Measurements from ENCODE around the gene TBKBP1. TPM values are rescaled to one million over a fixed set of nuclear protein-coding genes. Genes with fewer than 3 reads are reported as not detected.

The TBKBP1 gene
- total and polyA plus RNA-seq, 2 donors from 2014 or later, result 10.1 to 11.2 TPM

DNA sequence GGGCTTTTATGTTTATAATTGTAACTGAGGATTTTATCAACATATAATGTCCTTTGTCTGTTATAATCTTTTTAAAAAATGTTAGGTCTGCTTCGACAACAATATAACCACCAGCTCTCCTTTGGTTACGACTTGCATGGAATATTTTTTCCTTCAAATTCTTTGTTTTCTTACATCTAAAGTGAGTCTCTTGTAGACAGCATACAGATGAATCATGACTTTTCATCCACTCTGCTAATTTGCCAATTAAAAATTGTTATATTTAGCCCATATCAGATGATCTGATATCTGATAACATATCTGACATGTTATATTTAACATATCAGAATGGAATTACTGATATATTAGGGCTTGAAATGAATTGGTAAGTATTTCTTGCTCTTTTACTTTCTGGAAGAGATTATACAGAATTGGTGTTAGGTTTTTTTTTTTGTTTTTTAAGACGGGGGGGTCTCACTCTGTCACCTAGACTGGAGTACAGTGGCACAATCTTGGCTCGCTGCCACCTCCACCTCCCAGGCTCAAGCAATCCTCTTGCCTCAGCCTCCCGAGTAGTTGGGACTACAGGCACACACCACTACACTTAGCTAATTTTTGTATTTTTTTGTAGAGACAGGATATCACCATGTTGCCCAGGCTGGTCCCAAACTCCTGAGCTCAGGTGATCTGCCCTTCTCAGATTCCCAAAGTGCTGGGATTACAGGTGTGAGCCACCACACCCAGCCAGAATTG, 66.6 kb downstream of the TBKBP1 start:
- DNase-seq (no peak), FAIRE-seq (no peak)
- H3K27ac ChIP-seq (ENCODE audit: low read depth in 2 of 2, low read length in 2 of 2), result no peak overlapping the region
- intact Hi-C loops (cut with DNase I), result no loop called here
- no peaks in the 10 kb centered on the region for H3K4me1 ChIP-seq (ENCODE audit: control insufficient read depth in 2 of 3, insufficient read depth in 2 of 3, low read depth in 1 of 3, low read length in 3 of 3)
- H3K4me3 ChIP-seq (ENCODE audit: low read length in 3 of 3), result no peak overlapping the region
- peaks cover 0 to 18% (median 0%) of the 10 kb centered on the region in 3 donors for H3K9me3 ChIP-seq (ENCODE audit: control insufficient read depth in 2 of 3, insufficient read depth in 1 of 3, low read length in 3 of 3)
- no peaks in the 10 kb centered on the region for H3K27me3 ChIP-seq (ENCODE audit: control insufficient read depth, insufficient read depth, low read length)
- H3K36me3 ChIP-seq (ENCODE audit: control insufficient read depth in 2 of 3, insufficient read depth in 3 of 3, low read length in 3 of 3), result no peaks in the 10 kb centered on the region
- TF ChIP-seq CTCF (IDR thresholded peaks at IDR 0.05; ENCODE audit: borderline replicate concordance, extremely low read depth, insufficient read depth), result no peak
- H3K9ac ChIP-seq (ENCODE audit: low read length in 3 of 3), result no peak overlapping the region

Other genes with a start within 250 kb of the TBKBP1 start
- gene NPEPPS, start 163.1 kb upstream of the TBKBP1 start, total RNA-seq, result 131 TPM
- gene NPEPPS, start 163.1 kb upstream of the TBKBP1 start, polyA plus RNA-seq (ENCODE audit: insufficient read depth, low read depth, low replicate concordance), result 27.6 TPM
- 220 TPM for gene KPNB1, start 44.2 kb upstream of the TBKBP1 start, total RNA-seq
- 49.1 TPM for gene KPNB1, start 44.2 kb upstream of the TBKBP1 start, polyA plus RNA-seq (ENCODE audit: insufficient read depth, low read depth, low replicate concordance)
- 1.9 TPM for gene TBX21, start 39.1 kb downstream of the TBKBP1 start, total RNA-seq
- 0.24 TPM for gene TBX21, start 39.1 kb downstream of the TBKBP1 start, polyA plus RNA-seq (ENCODE audit: insufficient read depth, low read depth, low replicate concordance)
- gene OSBPL7, start 127.6 kb downstream of the TBKBP1 start, total RNA-seq, result 21.2 TPM
- 5.3 TPM for gene OSBPL7, start 127.6 kb downstream of the TBKBP1 start, polyA plus RNA-seq (ENCODE audit: insufficient read depth, low read depth, low replicate concordance)
- 38.3 TPM for gene MRPL10, start 137.4 kb downstream of the TBKBP1 start, total RNA-seq
- gene MRPL10, start 137.4 kb downstream of the TBKBP1 start, polyA plus RNA-seq (ENCODE audit: insufficient read depth, low read depth, low replicate concordance), result 52.2 TPM
- 0.91 TPM for gene LRRC46, start 137.5 kb downstream of the TBKBP1 start, total RNA-seq
- 1.5 TPM for gene LRRC46, start 137.5 kb downstream of the TBKBP1 start, polyA plus RNA-seq (ENCODE audit: insufficient read depth, low read depth, low replicate concordance)
- 40.3 TPM for gene SCRN2, start 147.1 kb downstream of the TBKBP1 start, total RNA-seq
- gene SCRN2, start 147.1 kb downstream of the TBKBP1 start, polyA plus RNA-seq (ENCODE audit: insufficient read depth, low read depth, low replicate concordance), result 172 TPM
- gene SP6, start 157.0 kb downstream of the TBKBP1 start, total RNA-seq, result 2.0 TPM
- gene SP6, start 157.0 kb downstream of the TBKBP1 start, polyA plus RNA-seq (ENCODE audit: insufficient read depth, low read depth, low replicate concordance), result 0.86 TPM
- gene SP2, start 202.1 kb downstream of the TBKBP1 start, total RNA-seq, result 23.6 TPM
- 9.0 TPM for gene SP2, start 202.1 kb downstream of the TBKBP1 start, polyA plus RNA-seq (ENCODE audit: insufficient read depth, low read depth, low replicate concordance)
- 45.1 TPM for gene PNPO, start 247.4 kb downstream of the TBKBP1 start, total RNA-seq
- 55.8 TPM for gene PNPO, start 247.4 kb downstream of the TBKBP1 start, polyA plus RNA-seq (ENCODE audit: insufficient read depth, low read depth, low replicate concordance)